OCI-LY3 (cell line): Measurements from ENCODE around the gene RPN1.

ENCODE experiments used
- H2AFZ ChIP-seq: fragments of 200-600, 300-600 bp; shearing (Covaris generic); 2 replicates; pipeline ENCODE4 v1.6.0; 2014; ENCODE audit warnings: antibody characterized with exemption, low read depth, low read length
- H3K27ac ChIP-seq: fragments of 200-600, 300-600 bp; sonication (generic); 2 replicates; pipeline ENCODE4 v1.5.1; 2014; ENCODE audit warnings: mild to moderate bottlenecking, low read length, moderate library complexity, mixed read lengths
- H3K27me3 ChIP-seq: fragments of 200-600, 300-600 bp; sonication (generic); 2 replicates; pipeline ENCODE4 v1.6.1; 2014; ENCODE audit warnings: low read depth, low read length, mixed read lengths
- H3K36me3 ChIP-seq: fragments of 200-600, 300-600 bp; sonication (generic); replicated peaks from 2 replicates; pipeline ENCODE3; 2014; ENCODE audit warnings: low read depth, low read length, mixed read lengths
- H3K4me1 ChIP-seq: fragments of 300-600, 200-600 bp; sonication (generic); 2 replicates; pipeline ENCODE4 v1.6.1; 2014; ENCODE audit warnings: low read length, mixed read lengths
- H3K4me2 ChIP-seq: fragments of 200-600, 300-600 bp; sonication (generic); 2 replicates; pipeline ENCODE4 v1.6.1; 2014; ENCODE audit warnings: low read length, mixed read lengths
- H3K4me3 ChIP-seq: fragments of 300-600, 200-600 bp; sonication (generic); 2 replicates; pipeline ENCODE4 v1.5.1; 2014; ENCODE audit warnings: antibody characterized with exemption, mild to moderate bottlenecking, low read length, moderate library complexity
- H3K79me2 ChIP-seq: fragments of 300-600, 200-600 bp; shearing (Covaris generic); 2 replicates; pipeline ENCODE4 v1.6.1; 2014; ENCODE audit warnings: mild to moderate bottlenecking, low read length, mixed read lengths
- H3K9ac ChIP-seq: fragments of 300-600, 200-600 bp; shearing (Covaris generic); 2 replicates; pipeline ENCODE4 v1.6.0; 2014; ENCODE audit warnings: mild to moderate bottlenecking, low read length, moderate library complexity
- H3K9me3 ChIP-seq: fragments of 200-600, 300-600 bp; shearing (Covaris generic); 2 replicates; pipeline ENCODE4 v1.6.1; 2014; ENCODE audit warnings: low read length, mixed read lengths; ENCODE audit not compliant: insufficient read depth
- H4K20me1 ChIP-seq: fragments of 200-600, 300-600 bp; sonication (generic); 2 replicates; pipeline ENCODE4 v1.6.1; 2016; ENCODE audit warnings: low read length, mixed read lengths; ENCODE audit not compliant: insufficient read depth
- CTCF ChIP-seq: fragments of 200-600, 300-600 bp; sonication (generic); IDR thresholded peaks from 2 replicates; pipeline ENCODE4 v1.5.1; 2014; ENCODE audit warnings: antibody characterized with exemption, low read length, low read depth
- EZH2phosphoT487 ChIP-seq: fragments of 200-600 bp; shearing (Covaris generic); IDR thresholded peaks from 2 replicates; pipeline ENCODE4 v1.6.1; 2018; ENCODE audit warnings: antibody characterized with exemption, mixed run types, low read depth

Gene RPN1

DNA sequence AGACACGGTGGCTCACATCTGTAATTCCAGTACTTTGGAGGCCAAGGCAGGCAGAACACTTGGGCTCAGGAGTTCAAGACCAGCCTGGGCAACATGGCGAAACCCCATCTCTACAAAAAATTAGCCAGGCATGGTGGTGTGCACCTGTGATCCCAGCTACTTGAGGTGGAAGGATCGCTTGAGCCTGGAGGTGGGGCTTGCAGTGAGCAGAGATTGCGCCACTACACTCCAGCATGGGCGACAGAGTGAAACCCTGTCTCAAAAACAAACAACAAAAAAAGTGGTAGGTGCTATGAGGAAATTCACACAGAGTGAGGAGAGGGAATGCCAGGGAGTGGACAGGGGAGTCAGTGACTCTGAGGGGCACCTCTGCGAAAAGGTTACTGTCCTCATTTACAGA is 29.4 kb downstream of the RPN1 start:
- no peak overlapping the region for H3K4me3 ChIP-seq
- H3K9me3 ChIP-seq, result no peaks in the 10 kb centered on the region
- H3K4me1 ChIP-seq, result peaks cover 46% of the 10 kb centered on the region
- H3K4me2 ChIP-seq, result no peak overlapping the region
- H3K27ac ChIP-seq, result no peak overlapping the region
- peaks cover 86% of the 10 kb centered on the region for H3K79me2 ChIP-seq
- H3K27me3 ChIP-seq, result no peaks in the 10 kb centered on the region
- H3K9ac ChIP-seq, result no peak overlapping the region
- no peak overlapping the region for H2AFZ ChIP-seq
- TF ChIP-seq CTCF, result no peak
- no peak for TF ChIP-seq EZH2phosphoT487
- peaks cover 59% of the 10 kb centered on the region for H3K36me3 ChIP-seq
- H4K20me1 ChIP-seq, result peaks cover 5% of the 10 kb centered on the region; the same call in 1 of the 2 replicates

DNA sequence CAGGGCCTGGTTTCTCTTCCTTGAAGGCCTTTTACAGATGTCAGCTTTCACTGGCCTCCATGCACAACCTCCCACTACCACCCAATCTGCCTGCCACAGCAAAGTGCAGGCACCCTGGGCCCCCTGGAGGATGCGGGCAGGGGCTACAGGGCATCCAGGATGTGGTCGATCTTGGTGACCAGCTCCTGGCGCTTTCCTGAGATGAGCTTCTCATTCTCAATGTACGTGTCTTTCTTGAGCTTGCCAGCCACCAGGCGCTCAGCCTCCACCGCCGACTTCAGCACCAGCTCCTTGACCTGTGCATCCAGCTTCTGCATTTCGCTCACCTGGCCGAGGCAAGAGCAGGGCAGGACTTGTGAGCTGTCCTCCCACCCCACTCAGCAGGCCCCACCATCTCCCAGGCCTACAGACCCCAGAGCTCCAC is 30.3 kb downstream of the RPN1 start:
- Histone ChIP-seq H3K9me3 (no peaks in the 10 kb centered on the region), H3K4me2 (no peak overlapping the region), H3K79me2 (peaks cover 78% of the 10 kb centered on the region), H3K36me3 (peaks cover 49% of the 10 kb centered on the region), H3K4me1 (peaks cover 36% of the 10 kb centered on the region), H3K9ac (no peak overlapping the region), H3K27me3 (no peaks in the 10 kb centered on the region), H4K20me1 (peaks cover 5% of the 10 kb centered on the region; the same call in 1 of the 2 replicates), H3K27ac (no peak overlapping the region), H2AFZ (no peak overlapping the region), H3K4me3 (no peak overlapping the region)
- TF ChIP-seq CTCF (no peak), EZH2phosphoT487 (no peak)

DNA sequence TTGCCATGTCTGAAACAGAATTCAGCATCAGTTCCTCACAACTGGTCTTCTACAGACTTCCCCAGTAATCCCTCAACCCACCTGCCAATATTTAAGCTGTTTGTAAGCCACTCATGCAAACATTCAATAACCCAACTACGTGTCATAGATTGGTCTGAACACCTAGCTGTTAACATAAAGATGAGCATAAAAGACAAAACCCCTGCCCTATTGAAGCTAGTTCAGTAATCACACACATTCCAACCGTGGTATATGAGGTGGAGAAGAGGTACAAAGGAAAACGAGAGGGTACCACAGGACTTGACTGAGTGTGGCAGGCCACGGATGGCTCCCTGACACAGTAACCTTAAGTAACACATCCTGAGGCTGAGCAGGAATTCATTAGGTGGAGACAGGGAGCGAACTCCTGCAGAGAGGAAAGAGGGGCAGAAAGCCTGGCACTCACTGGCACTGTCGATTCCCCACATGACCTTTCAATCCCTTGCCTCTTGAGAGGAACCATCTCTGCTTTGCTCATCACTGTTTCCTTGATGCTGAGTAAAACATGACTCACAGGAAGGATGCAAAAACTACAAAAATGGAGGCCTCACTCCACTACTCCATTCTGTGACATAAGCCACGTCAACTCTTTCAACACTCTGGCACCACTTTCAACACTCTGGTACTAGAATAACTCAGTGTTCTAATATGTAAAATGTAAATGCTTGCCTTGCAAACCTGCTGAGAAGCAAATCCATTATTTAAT is 31.3 kb downstream of the RPN1 start:
- no peak overlapping the region for H3K9ac ChIP-seq

GRCh38 chr3:128618398-128618726 is 32.3 kb downstream of the RPN1 start:
- peak overlapping the region; percentile 93 for H3K4me2 ChIP-seq
- no peaks in the 10 kb centered on the region for H3K27me3 ChIP-seq
- H3K4me1 ChIP-seq, result peaks cover 19% of the 10 kb centered on the region
- H3K9ac ChIP-seq, result peak overlapping the region; percentile 84
- H3K27ac ChIP-seq, result peak overlapping the region; percentile 63
- H3K4me3 ChIP-seq, result peak overlapping the region; percentile 92
- H3K36me3 ChIP-seq, result peaks cover 40% of the 10 kb centered on the region
- no peaks in the 10 kb centered on the region for H4K20me1 ChIP-seq
- no peaks in the 10 kb centered on the region for H3K9me3 ChIP-seq
- H2AFZ ChIP-seq, result no peak overlapping the region
- TF ChIP-seq CTCF (no peak), EZH2phosphoT487 (no peak)
- peaks cover 59% of the 10 kb centered on the region for H3K79me2 ChIP-seq

More for the DNA sequence above, 31.3 kb downstream of the RPN1 start:
- Histone ChIP-seq H2AFZ (no peak overlapping the region), H3K4me2 (peak overlapping the region; percentile 93), H4K20me1 (no peaks in the 10 kb centered on the region), H3K27ac (no peak overlapping the region), H3K4me3 (peak overlapping the region; percentile 92; the same call in 1 of the 2 replicates), H3K9me3 (no peaks in the 10 kb centered on the region), H3K4me1 (peaks cover 27% of the 10 kb centered on the region), H3K36me3 (peaks cover 40% of the 10 kb centered on the region), H3K27me3 (no peaks in the 10 kb centered on the region), H3K79me2 (peaks cover 68% of the 10 kb centered on the region)
- TF ChIP-seq EZH2phosphoT487 (no peak), CTCF (no peak)
